ENCODE measurements around the gene ARHGEF2.

- TF ChIP-seq, protein P1, sequence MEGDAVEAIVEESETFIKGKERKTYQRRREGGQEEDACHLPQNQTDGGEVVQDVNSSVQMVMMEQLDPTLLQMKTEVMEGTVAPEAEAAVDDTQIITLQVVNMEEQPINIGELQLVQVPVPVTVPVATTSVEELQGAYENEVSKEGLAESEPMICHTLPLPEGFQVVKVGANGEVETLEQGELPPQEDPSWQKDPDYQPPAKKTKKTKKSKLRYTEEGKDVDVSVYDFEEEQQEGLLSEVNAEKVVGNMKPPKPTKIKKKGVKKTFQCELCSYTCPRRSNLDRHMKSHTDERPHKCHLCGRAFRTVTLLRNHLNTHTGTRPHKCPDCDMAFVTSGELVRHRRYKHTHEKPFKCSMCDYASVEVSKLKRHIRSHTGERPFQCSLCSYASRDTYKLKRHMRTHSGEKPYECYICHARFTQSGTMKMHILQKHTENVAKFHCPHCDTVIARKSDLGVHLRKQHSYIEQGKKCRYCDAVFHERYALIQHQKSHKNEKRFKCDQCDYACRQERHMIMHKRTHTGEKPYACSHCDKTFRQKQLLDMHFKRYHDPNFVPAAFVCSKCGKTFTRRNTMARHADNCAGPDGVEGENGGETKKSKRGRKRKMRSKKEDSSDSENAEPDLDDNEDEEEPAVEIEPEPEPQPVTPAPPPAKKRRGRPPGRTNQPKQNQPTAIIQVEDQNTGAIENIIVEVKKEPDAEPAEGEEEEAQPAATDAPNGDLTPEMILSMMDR (IDR thresholded peaks at IDR 0.05 in 2 of 3, conservative IDR thresholded peaks at IDR 0.05 in 1 of 3; ENCODE audit: control insufficient read depth in 2 of 3, extremely low read depth in 1 of 3, insufficient read depth in 1 of 3, low read depth in 3 of 3, low read length in 3 of 3): peak; percentile 96 to 99 (median 99)
- TF ChIP-seq POLR2A (IDR thresholded peaks at IDR 0.05; ENCODE audit: low read depth, low read length) (no peak), CHD4 (IDR thresholded peaks at IDR 0.05) (no peak), ZNF274 (IDR thresholded peaks at IDR 0.05; ENCODE audit: insufficient read depth, insufficient read length) (no peak), STAT1 (conservative IDR thresholded peaks at IDR 0.05) (no peak), BACH1 (IDR thresholded peaks at IDR 0.05; ENCODE audit: borderline replicate concordance) (0 out of 2 replicates have a peak, but pooled peaks have one; percentile 19), CEBPB (IDR thresholded peaks at IDR 0.05; ENCODE audit: borderline replicate concordance in 1 of 2, low read depth in 2 of 2, low read length in 2 of 2) (no peak), JUNB (IDR thresholded peaks at IDR 0.05) (no peak)
- TF ChIP-seq, protein P2, sequence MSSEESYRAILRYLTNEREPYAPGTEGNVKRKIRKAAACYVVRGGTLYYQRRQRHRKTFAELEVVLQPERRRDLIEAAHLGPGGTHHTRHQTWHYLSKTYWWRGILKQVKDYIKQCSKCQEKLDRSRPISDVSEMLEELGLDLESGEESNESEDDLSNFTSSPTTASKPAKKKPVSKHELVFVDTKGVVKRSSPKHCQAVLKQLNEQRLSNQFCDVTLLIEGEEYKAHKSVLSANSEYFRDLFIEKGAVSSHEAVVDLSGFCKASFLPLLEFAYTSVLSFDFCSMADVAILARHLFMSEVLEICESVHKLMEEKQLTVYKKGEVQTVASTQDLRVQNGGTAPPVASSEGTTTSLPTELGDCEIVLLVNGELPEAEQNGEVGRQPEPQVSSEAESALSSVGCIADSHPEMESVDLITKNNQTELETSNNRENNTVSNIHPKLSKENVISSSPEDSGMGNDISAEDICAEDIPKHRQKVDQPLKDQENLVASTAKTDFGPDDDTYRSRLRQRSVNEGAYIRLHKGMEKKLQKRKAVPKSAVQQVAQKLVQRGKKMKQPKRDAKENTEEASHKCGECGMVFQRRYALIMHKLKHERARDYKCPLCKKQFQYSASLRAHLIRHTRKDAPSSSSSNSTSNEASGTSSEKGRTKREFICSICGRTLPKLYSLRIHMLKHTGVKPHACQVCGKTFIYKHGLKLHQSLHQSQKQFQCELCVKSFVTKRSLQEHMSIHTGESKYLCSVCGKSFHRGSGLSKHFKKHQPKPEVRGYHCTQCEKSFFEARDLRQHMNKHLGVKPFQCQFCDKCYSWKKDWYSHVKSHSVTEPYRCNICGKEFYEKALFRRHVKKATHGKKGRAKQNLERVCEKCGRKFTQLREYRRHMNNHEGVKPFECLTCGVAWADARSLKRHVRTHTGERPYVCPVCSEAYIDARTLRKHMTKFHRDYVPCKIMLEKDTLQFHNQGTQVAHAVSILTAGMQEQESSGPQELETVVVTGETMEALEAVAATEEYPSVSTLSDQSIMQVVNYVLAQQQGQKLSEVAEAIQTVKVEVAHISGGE (CRISPR knock-in tag; IDR thresholded peaks at IDR 0.05): no peak
These were observed 11.1 kb upstream of the ARHGEF2 start for GRCh38 chr1:155989242-155990004.

Measured in GM12878 (cell line).